H9 (cell line): ENCODE data around the gene ZNF75A. TPM values are rescaled to one million over a fixed set of nuclear protein-coding genes. Genes with fewer than 3 reads are reported as not detected.

Experiments used
- DNase-seq: peaks from one replicate; pipeline ENCODE4 v3.0.0-alpha.2; 2017
- H2AFZ ChIP-seq: one replicate; pipeline ENCODE4 v1.6.1; 2013; ENCODE audit warnings: mild to moderate bottlenecking, low read length, control low read depth, moderate library complexity
- H2AK5ac ChIP-seq: 2 replicates; pipeline ENCODE4 v1.6.1; 2013; ENCODE audit warnings: low read length, control low read depth, mixed read lengths; ENCODE audit not compliant: insufficient read length
- H2BK120ac ChIP-seq: one replicate; pipeline ENCODE4 v1.6.1; 2013; ENCODE audit warnings: low read depth, mild to moderate bottlenecking, low read length, control low read depth, inconsistent platforms; ENCODE audit not compliant: poor library complexity, severe bottlenecking
- H2BK12ac ChIP-seq: 2 replicates; pipeline ENCODE4 v1.6.1; 2013; ENCODE audit warnings: low read length, control low read depth, mixed read lengths, low read depth; ENCODE audit not compliant: insufficient read length
- H2BK15ac ChIP-seq: 2 replicates; pipeline ENCODE4 v1.6.1; 2013; ENCODE audit warnings: low read depth, low read length, control low read depth
- H2BK20ac ChIP-seq: one replicate; pipeline ENCODE4 v1.6.1; 2013; ENCODE audit warnings: low read depth, mild to moderate bottlenecking, low read length, control low read depth, inconsistent platforms; ENCODE audit not compliant: poor library complexity, severe bottlenecking
- H2BK5ac ChIP-seq: 2 replicates; pipeline ENCODE4 v1.6.1; 2013; ENCODE audit warnings: low read length, control low read depth, mixed read lengths; ENCODE audit not compliant: insufficient read length
- H3K14ac ChIP-seq: 2 replicates; pipeline ENCODE4 v1.6.1; 2013; ENCODE audit warnings: low read length, control low read depth; ENCODE audit not compliant: insufficient read depth
- H3K18ac ChIP-seq: 2 replicates; pipeline ENCODE4 v1.6.1; 2013; ENCODE audit warnings: low read depth, mild to moderate bottlenecking, mixed read lengths, low read length, control low read depth; ENCODE audit not compliant: insufficient read length
- H3K23ac ChIP-seq: 2 replicates; pipeline ENCODE4 v1.6.1; 2013; ENCODE audit warnings: low read length, control low read depth, mixed read lengths, low read depth; ENCODE audit not compliant: insufficient read length
- H3K23me2 ChIP-seq: 2 replicates; pipeline ENCODE4 v1.6.1; 2013; ENCODE audit warnings: low read depth, mild to moderate bottlenecking, mixed read lengths, low read length, control low read depth; ENCODE audit not compliant: insufficient read length, poor library complexity, severe bottlenecking
- H3K27ac ChIP-seq: 2 replicates; pipeline ENCODE4 v1.5.1; 2013; ENCODE audit warnings: low read length, control low read depth, mixed read lengths, low read depth; ENCODE audit not compliant: insufficient read length
- H3K27me3 ChIP-seq: 2 replicates; pipeline ENCODE4 v1.6.1; 2013; ENCODE audit warnings: low read length, control low read depth, inconsistent platforms; ENCODE audit not compliant: insufficient read depth
- H3K4ac ChIP-seq: 2 replicates; pipeline ENCODE4 v1.6.1; 2013; ENCODE audit warnings: low read depth, mild to moderate bottlenecking, control low read depth, inconsistent platforms, low read length, moderate library complexity
- H3K4me1 ChIP-seq: 2 replicates; pipeline ENCODE4 v1.6.1; 2013; ENCODE audit warnings: low read length, control low read depth, inconsistent platforms; ENCODE audit not compliant: insufficient read depth
- H3K4me2 ChIP-seq: 2 replicates; pipeline ENCODE4 v1.6.1; 2013; ENCODE audit warnings: low read length, control low read depth, mixed read lengths; ENCODE audit not compliant: insufficient read length, insufficient read depth
- H3K56ac ChIP-seq: 2 replicates; pipeline ENCODE4 v1.6.1; 2013; ENCODE audit warnings: low read depth, mild to moderate bottlenecking, mixed read lengths, low read length, control low read depth; ENCODE audit not compliant: insufficient read length
- H3K79me1 ChIP-seq: 2 replicates; pipeline ENCODE4 v1.6.1; 2013; ENCODE audit warnings: low read depth, mild to moderate bottlenecking, moderate library complexity, low read length, control low read depth, inconsistent platforms; ENCODE audit not compliant: insufficient read depth, poor library complexity, severe bottlenecking
- H3K79me2 ChIP-seq: 2 replicates; pipeline ENCODE4 v1.6.1; 2013; ENCODE audit warnings: low read length, control low read depth, inconsistent platforms; ENCODE audit not compliant: insufficient read depth
- H3K9ac ChIP-seq: 2 replicates; pipeline ENCODE4 v1.6.1; 2013; ENCODE audit warnings: low read length, control low read depth, mixed read lengths; ENCODE audit not compliant: insufficient read length; ENCODE audit errors: extremely low read depth
- H3K9me3 ChIP-seq: one replicate; pipeline ENCODE4 v1.6.1; 2013; ENCODE audit warnings: low read depth, low read length, inconsistent platforms; ENCODE audit not compliant: control insufficient read depth
- H3T11ph ChIP-seq: one replicate; pipeline ENCODE4 v1.6.1; 2013; ENCODE audit warnings: mild to moderate bottlenecking, low read length, control low read depth, inconsistent platforms
- H4K20me1 ChIP-seq: one replicate; pipeline ENCODE4 v1.6.1; 2013; ENCODE audit not compliant: control insufficient read depth, insufficient read length, insufficient read depth
- H4K5ac ChIP-seq: 2 replicates; pipeline ENCODE4 v1.6.1; 2013; ENCODE audit warnings: low read depth, mild to moderate bottlenecking, mixed read lengths, low read length, control low read depth; ENCODE audit not compliant: insufficient read length
- H4K8ac ChIP-seq: replicated peaks from 2 replicates; pipeline ENCODE4 v1.6.1; 2013; ENCODE audit warnings: low read length, control low read depth, mixed read lengths, low read depth; ENCODE audit not compliant: insufficient read length
- H4K91ac ChIP-seq: 2 replicates; pipeline ENCODE4 v1.6.1; 2013; ENCODE audit warnings: low read depth, mild to moderate bottlenecking, moderate library complexity, mixed read lengths, low read length, control low read depth; ENCODE audit not compliant: insufficient read length
- H3K27ac Mint-ChIP-seq, 3 experiments: 2 replicates in 2 of 3; 3 replicates in 1 of 3; pipeline ENCODE4 v1.8.0; 2020 to 2021; ENCODE audit warnings: mixed read lengths in 3 of 3, mild to moderate bottlenecking in 1 of 3, moderate library complexity in 1 of 3
- H3K27me3 Mint-ChIP-seq: 2 replicates; pipeline ENCODE4 v1.8.0; 2021; ENCODE audit warnings: low read depth, mild to moderate bottlenecking, moderate library complexity, mixed read lengths
- H3K36me3 Mint-ChIP-seq, 3 experiments: 2 replicates in 2 of 3; 3 replicates in 1 of 3; pipeline ENCODE4 v1.8.0; 2020 to 2021; ENCODE audit warnings: low read depth in 3 of 3, mixed read lengths in 3 of 3; ENCODE audit not compliant: insufficient read depth in 1 of 3
- H3K4me1 Mint-ChIP-seq, 2 experiments: 2 replicates each; pipeline ENCODE4 v1.8.0; 2020; ENCODE audit warnings: mixed read lengths in 2 of 2
- H3K4me3 Mint-ChIP-seq, 2 experiments: 2 replicates in 1 of 2; 3 replicates in 1 of 2; pipeline ENCODE4 v1.8.0; 2020 to 2021; ENCODE audit warnings: mild to moderate bottlenecking in 2 of 2, mixed read lengths in 2 of 2, moderate library complexity in 1 of 2
- H3K9me3 Mint-ChIP-seq, 2 experiments: 2 replicates in 1 of 2; 3 replicates in 1 of 2; pipeline ENCODE4 v1.8.0; 2020; ENCODE audit warnings: mild to moderate bottlenecking in 2 of 2, mixed read lengths in 2 of 2, moderate library complexity in 1 of 2
- CTCF ChIP-seq: fragments of 200-600 bp; sonication (generic); conservative IDR thresholded peaks from 3 replicates; pipeline ENCODE4 v1.8.0; 2021; ENCODE audit warnings: antibody characterized with exemption, mild to moderate bottlenecking
- whole genome bisulfite sequencing: extraction: QIAGEN DNeasy Blood & Tissue Kit; methylation state at CpG from one replicate; pipeline ENCODE4 v1.1.7; 2013; ENCODE audit warnings: missing lambda C conversion rate, low lambda C conversion rate, mixed read lengths; ENCODE audit not compliant: insufficient read length; ENCODE audit errors: extremely low coverage; 5-methylcytosine and 5-hydroxymethylcytosine counted together
- total RNA-seq: library from RNA; stranded (reverse); gene quantifications from 2 replicates; pipeline ENCODE4 v1.2.1, GENCODE V29; 2021

The ZNF75A gene
- total RNA-seq, 1 experiment from 2014 or later: 42.4 TPM

- peaks cover 0 to 7% (median 0%) of the 10 kb centered on the region in 3 experiments; a peak in 1 of 7 replicates for H3K36me3 Mint-ChIP-seq
- no peak overlapping the region for H3K4me2 ChIP-seq
- no CpG with 5 or more reads among the region's 9 CpGs for WGBS
- no peak overlapping the region for H4K91ac ChIP-seq
- H2BK20ac ChIP-seq: no peak overlapping the region
- no peak overlapping the region for H3K27ac Mint-ChIP-seq
- H2AFZ ChIP-seq: no peak overlapping the region
- H4K8ac ChIP-seq: no peak overlapping the region
- no peak overlapping the region for H3K14ac ChIP-seq
- no peak overlapping the region for H4K5ac ChIP-seq
- no peaks in the 10 kb centered on the region for H3K4me1 Mint-ChIP-seq
- no peak for DNase-seq
- no peak overlapping the region for H3K4me3 Mint-ChIP-seq
- no peak overlapping the region for H3K18ac ChIP-seq
- no peaks in the 10 kb centered on the region for H3K79me2 ChIP-seq
- H3K4ac ChIP-seq: no peak overlapping the region
- peaks cover 35% of the 10 kb centered on the region for H3K27me3 Mint-ChIP-seq
- H2BK15ac ChIP-seq: no peak overlapping the region
- H2BK120ac ChIP-seq: no peak overlapping the region
- no peaks in the 10 kb centered on the region for H3K23me2 ChIP-seq
- H2BK12ac ChIP-seq: no peak overlapping the region
- H3K9me3 Mint-ChIP-seq: peaks cover 39 to 49% of the 10 kb centered on the region in 2 experiments
- H2BK5ac ChIP-seq: no peak overlapping the region
- no peak overlapping the region for H2AK5ac ChIP-seq
- no peak overlapping the region for H3K27ac ChIP-seq
- H3K27me3 ChIP-seq: no peaks in the 10 kb centered on the region
- no peak overlapping the region for H3T11ph ChIP-seq
- no peak overlapping the region for H3K9ac ChIP-seq
- no peaks in the 10 kb centered on the region for H4K20me1 ChIP-seq
- no peak overlapping the region for H3K56ac ChIP-seq
- H3K9me3 ChIP-seq: peaks cover 7% of the 10 kb centered on the region
- no peak for TF ChIP-seq CTCF
- H3K23ac ChIP-seq: no peak overlapping the region
- no peaks in the 10 kb centered on the region for H3K4me1 ChIP-seq
- H3K79me1 ChIP-seq: no peaks in the 10 kb centered on the region
Measured at GRCh38 chr16:3256866-3257465, 48.3 kb upstream of the ZNF75A start.
